ENCODE data around the gene STAB1.

Gene STAB1

DNA sequence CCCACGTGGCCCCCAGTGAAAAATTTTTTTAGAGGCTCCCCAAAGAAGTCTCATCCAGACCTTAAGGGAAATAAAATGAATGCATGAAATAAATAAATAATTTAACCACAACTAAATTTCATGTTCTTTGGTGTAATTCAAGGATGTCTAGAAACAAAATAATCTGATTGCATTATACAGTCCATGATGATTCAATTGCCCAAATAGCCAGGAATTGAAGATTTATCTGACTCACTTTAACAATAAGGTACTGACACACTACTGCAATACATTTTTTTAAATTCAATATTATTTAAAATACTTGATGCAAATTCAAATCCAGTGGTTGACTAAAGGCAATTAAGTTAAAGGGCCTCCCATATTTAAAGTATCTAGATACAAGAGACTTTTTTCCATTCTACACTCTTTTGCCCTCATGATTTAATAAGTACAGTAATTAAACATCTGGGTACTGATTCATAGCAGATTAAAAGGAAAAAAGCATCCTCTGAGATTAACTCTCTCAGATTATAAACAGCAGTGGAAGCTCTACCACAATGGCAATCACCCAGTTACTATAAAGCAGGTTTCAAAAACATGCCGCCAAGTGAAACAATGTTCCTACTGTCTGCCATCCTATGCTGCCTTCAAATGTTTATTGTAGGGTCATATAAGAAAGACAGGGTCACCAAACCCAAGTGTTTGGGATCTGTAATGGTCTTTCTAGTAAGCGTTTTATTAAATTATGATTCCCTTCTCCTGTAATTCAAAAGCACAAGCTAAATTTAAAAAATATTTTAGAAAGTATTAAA, 51.2 kb downstream of the STAB1 start:
- no peak overlapping the region for H3K27ac ChIP-seq
- no peak for DNase-seq (ENCODE audit: low spot score)
- TF ChIP-seq, protein P1, sequence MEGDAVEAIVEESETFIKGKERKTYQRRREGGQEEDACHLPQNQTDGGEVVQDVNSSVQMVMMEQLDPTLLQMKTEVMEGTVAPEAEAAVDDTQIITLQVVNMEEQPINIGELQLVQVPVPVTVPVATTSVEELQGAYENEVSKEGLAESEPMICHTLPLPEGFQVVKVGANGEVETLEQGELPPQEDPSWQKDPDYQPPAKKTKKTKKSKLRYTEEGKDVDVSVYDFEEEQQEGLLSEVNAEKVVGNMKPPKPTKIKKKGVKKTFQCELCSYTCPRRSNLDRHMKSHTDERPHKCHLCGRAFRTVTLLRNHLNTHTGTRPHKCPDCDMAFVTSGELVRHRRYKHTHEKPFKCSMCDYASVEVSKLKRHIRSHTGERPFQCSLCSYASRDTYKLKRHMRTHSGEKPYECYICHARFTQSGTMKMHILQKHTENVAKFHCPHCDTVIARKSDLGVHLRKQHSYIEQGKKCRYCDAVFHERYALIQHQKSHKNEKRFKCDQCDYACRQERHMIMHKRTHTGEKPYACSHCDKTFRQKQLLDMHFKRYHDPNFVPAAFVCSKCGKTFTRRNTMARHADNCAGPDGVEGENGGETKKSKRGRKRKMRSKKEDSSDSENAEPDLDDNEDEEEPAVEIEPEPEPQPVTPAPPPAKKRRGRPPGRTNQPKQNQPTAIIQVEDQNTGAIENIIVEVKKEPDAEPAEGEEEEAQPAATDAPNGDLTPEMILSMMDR (conservative IDR thresholded peaks at IDR 0.05; ENCODE audit: low read depth) = no peak
- ChIA-PET POLR2A (ENCODE audit: low non-redundant PET) (no interaction called here), CTCF (no interaction called here)

DNA sequence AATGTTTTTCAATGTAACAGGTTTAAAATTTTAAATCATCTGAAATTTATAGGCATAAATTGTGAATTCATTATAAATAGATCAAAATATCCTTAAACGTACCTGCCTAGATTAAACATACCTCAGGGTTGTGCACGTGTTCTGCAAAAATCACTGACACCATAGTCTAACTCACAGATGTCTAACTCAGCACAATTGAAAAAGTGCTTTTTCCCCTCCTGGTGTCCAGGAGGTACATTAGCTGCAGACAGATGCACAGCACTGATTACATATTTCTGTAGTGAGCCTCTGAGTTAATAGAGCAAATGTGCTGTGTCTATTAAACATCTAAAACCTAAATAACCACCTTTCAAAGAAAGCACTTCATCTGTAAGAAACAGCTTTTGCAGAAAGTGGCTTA, 52.0 kb downstream of the STAB1 start:
- no peak overlapping the region for H3K27ac ChIP-seq
- DNase-seq (ENCODE audit: low spot score) = no peak
- TF ChIP-seq, protein P1 (conservative IDR thresholded peaks at IDR 0.05; ENCODE audit: low read depth) = no peak
- CTCF ChIA-PET = no interaction called here
- POLR2A ChIA-PET (ENCODE audit: low non-redundant PET) = no interaction called here

DNA sequence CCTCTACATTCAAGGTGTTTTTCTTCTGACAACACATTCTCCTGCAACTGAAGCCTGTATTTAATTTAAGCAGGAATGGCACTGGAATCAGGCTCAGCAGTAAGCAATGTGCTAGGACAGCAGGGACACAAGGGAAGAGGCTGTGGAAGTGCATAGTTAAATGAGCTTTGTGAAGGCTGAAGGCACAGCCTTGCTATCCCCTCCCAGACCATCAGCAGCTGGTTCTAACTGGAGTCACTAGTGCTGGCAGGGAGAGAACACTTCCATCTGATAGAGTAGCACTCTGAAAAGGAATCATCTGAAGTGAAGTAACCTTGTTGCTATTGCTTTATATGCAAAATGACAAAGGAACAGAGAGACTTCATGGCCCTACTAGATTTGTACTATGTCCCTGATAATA, 56.0 kb downstream of the STAB1 start:
- no peak overlapping the region for H3K27ac ChIP-seq
- ChIA-PET POLR2A (ENCODE audit: low non-redundant PET) (no interaction called here), CTCF (no interaction called here)
- TF ChIP-seq, protein P1 (conservative IDR thresholded peaks at IDR 0.05; ENCODE audit: low read depth) = no peak
- no peak for DNase-seq (ENCODE audit: low spot score)

DNA sequence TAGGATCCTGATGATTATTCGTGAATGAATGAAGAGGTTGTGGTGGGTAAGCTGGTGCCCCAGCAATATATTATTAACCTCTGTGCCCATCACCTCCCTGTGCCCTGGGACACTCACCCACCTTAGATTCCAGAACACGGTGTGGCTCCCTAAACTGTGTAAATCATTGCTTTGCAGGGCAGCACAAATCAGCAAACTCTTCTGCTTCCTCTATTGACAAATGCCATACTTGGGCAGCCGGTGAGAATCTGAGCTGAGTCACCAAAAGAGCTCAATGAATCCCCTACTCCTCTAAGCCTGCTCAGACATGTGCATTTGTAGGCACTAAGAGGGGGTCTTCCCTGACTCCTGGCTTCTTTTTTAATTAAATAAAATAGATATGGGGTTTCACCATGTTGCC, 57.0 kb downstream of the STAB1 start:
- ChIA-PET POLR2A (ENCODE audit: low non-redundant PET) (no interaction called here), CTCF (no interaction called here)
- TF ChIP-seq, protein P1 (conservative IDR thresholded peaks at IDR 0.05; ENCODE audit: low read depth) = no peak
- DNase-seq (ENCODE audit: low spot score) = no peak
- H3K27ac ChIP-seq = no peak overlapping the region; the same call in 1 of the 2 replicates

DNA sequence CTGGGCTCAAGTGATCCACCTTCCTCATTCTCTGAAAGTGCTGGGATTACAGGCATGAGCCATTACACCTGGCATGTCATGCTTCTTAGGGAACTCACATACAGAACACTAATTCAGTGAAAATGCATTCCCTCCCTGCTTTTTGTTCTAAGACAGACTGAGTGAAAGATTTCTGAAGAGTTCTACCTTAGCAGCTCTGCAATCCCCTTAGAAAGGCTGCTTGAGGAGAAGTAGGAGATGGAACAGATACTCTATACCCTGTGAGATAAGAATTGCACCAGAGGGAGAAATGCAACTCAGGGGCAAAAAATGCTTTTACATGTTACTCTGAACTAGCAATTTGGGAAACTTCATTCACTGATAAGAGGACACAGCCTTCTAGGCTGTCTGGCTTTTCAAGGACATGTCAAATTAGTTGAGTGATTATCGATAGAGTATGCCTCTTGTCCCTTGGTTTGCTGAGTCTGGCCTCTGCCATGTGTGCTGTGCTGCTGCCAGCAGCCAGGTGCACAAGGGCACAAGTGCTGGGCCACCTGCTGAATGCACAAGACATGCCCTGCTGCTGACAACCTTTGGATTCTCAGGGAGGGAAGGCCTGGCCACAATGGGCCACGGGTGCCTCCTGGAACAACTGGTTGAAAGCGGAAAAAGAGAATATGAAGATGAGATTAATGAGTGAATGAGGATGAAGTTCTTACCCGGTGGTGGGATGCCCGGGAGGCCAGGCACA, 59.1 kb downstream of the STAB1 start:
- ChIA-PET POLR2A (ENCODE audit: low non-redundant PET) (no interaction called here), CTCF (no interaction called here)
- TF ChIP-seq, protein P1 (conservative IDR thresholded peaks at IDR 0.05; ENCODE audit: low read depth) = no peak
- no peak for DNase-seq (ENCODE audit: low spot score)
- H3K27ac ChIP-seq = no peak overlapping the region

DNA sequence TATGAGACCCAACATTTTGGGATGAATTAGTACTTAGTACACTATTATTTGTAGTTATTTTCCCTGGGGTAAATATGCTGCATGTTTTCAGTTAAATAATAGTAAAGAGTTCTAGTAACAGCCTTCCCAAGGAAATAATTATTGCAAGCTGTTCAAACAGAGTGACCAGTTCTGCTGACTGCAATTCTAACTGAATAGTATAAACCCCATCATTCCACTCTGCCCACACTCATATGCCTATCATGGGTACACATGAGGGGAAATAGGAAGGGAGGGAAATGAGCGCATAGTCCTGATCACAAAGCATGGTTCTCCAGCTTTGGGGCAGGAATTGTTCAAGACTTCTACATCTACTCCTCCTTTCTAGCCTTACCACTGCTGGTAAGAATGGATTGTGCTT, 59.9 kb downstream of the STAB1 start:
- ChIA-PET POLR2A (ENCODE audit: low non-redundant PET) (no interaction called here), CTCF (no interaction called here)
- no peak for DNase-seq (ENCODE audit: low spot score)
- H3K27ac ChIP-seq = no peak overlapping the region
- TF ChIP-seq, protein P1 (conservative IDR thresholded peaks at IDR 0.05; ENCODE audit: low read depth) = no peak
